Measurements from ENCODE around the gene GSX2. TPM values are rescaled to one million over a fixed set of nuclear protein-coding genes. Genes with fewer than 3 reads are reported as not detected.

GSX2 gene
- total and polyA plus RNA-seq, 2 of the 8 experiments (the other 6 are each of a cell fraction or from before 2014, with no cell fraction given): not detected

GRCh38 chr4:54127660-54128059 is 27.7 kb downstream of the GSX2 start:
- Histone ChIP-seq H3K79me2 (ENCODE audit: control insufficient read depth in 1 of 2, insufficient read depth in 2 of 2, low read length in 2 of 2) (no peaks in the 10 kb centered on the region), H3K36me3 (ENCODE audit: control insufficient read depth in 2 of 4, insufficient read depth in 4 of 4, low read length in 3 of 4) (no peaks in the 10 kb centered on the region), H3K27ac (ENCODE audit: low read depth, low read length) (no peak overlapping the region), H2AK5ac (ENCODE audit: low read depth, low read length) (no peak overlapping the region), H2BK15ac (ENCODE audit: low read length) (no peak overlapping the region), H2BK5ac (ENCODE audit: low read depth, low read length) (no peak overlapping the region), H4K91ac (replicated peaks; ENCODE audit: insufficient read length, low read length) (no peak overlapping the region), H3K27me3 (replicated peaks in 1 of 4; ENCODE audit: control insufficient read depth in 3 of 4, extremely low read depth in 1 of 4, insufficient read depth in 3 of 4, low read length in 3 of 4) (no peaks in the 10 kb centered on the region), H2AFZ (ENCODE audit: low read length) (no peak overlapping the region), H3K14ac (ENCODE audit: insufficient read length) (no peak overlapping the region), H3K56ac (replicated peaks; ENCODE audit: insufficient read length, low read depth, low read length) (no peak overlapping the region), H2BK120ac (replicated peaks; ENCODE audit: low read depth, low read length) (no peak overlapping the region), H3K4me2 (ENCODE audit: insufficient read depth in 1 of 2, low read depth in 2 of 2, low read length in 2 of 2) (no peak overlapping the region), H3K4me3 (ENCODE audit: extremely low read depth in 1 of 4, insufficient read depth in 2 of 4, low read depth in 3 of 4, low read length in 4 of 4) (no peak overlapping the region), H2BK20ac (ENCODE audit: low read length) (no peak overlapping the region), H4K8ac (ENCODE audit: extremely low read depth, insufficient read depth, low read length) (no peak overlapping the region), H3K79me1 (ENCODE audit: low read depth, low read length) (no peaks in the 10 kb centered on the region), H3K9me3 (ENCODE audit: insufficient read depth in 2 of 2, low read depth in 1 of 2, low read length in 1 of 2) (no peaks in the 10 kb centered on the region; a peak in 2 of 4 replicates), H4K20me1 (replicated peaks in 1 of 2; ENCODE audit: control insufficient read depth in 1 of 2, insufficient read depth in 2 of 2, low read length in 2 of 2) (no peaks in the 10 kb centered on the region), H3K18ac (ENCODE audit: extremely low read depth, low read length) (no peak overlapping the region), H3K9ac (replicated peaks in 1 of 4; ENCODE audit: extremely low read depth in 1 of 4, low read depth in 3 of 4, low read length in 3 of 4) (no peak overlapping the region), H3K23ac (ENCODE audit: insufficient read length) (no peak overlapping the region), H2BK12ac (ENCODE audit: low read depth, low read length) (no peak overlapping the region), H3K4me1 (replicated peaks in 1 of 4; ENCODE audit: control insufficient read depth in 3 of 4, insufficient read depth in 4 of 4, low read length in 3 of 4) (no peaks in the 10 kb centered on the region), H3K23me2 (ENCODE audit: low read depth, low read length) (no peaks in the 10 kb centered on the region), H3K4ac (replicated peaks; ENCODE audit: insufficient read length, low read depth, low read length) (no peak overlapping the region), H4K5ac (ENCODE audit: insufficient read length, low read depth, low read length) (no peak overlapping the region)
- DNase-seq (ENCODE audit: low read depth in 1 of 2, low spot score in 2 of 2) (no peak), FAIRE-seq (no peak)
- 89% methylated on average over 1 of the region's 1 CpG; no CpG with 5 or more reads in 1 of the 2 experiments for WGBS, 2 experiments (ENCODE audit: extremely low coverage in 1 of 2, insufficient coverage in 1 of 2, insufficient read length in 1 of 2, insufficient replicate concordance in 2 of 2, low coverage in 1 of 2, low lambda C conversion rate in 2 of 2, missing lambda C conversion rate in 1 of 2)
- ChIA-PET POLR2A (ENCODE audit: partially characterized antibody) (no interaction called here), CTCF (ENCODE audit: partially characterized antibody) (interaction anchor here (0.7 to 1.2 kb wide), 2 partner anchors 91 to 219 kb away, joined by 3 to 4 read pairs; no protein-coding TSS in a partner anchor)
- TF ChIP-seq TAF7 (optimal IDR thresholded peaks at IDR 0.05; ENCODE audit: borderline replicate concordance, low read depth, low read length): no peak
- no peak for TF ChIP-seq BRCA1 (IDR thresholded peaks at IDR 0.05; ENCODE audit: low read depth, low read length)
- TF ChIP-seq CHD1 (IDR thresholded peaks at IDR 0.05; ENCODE audit: low read depth, low read length): no peak
- no peak for TF ChIP-seq TCF12 (IDR thresholded peaks at IDR 0.05; ENCODE audit: low read depth, low read length)
- no peak for TF ChIP-seq SP4 (IDR thresholded peaks at IDR 0.05; ENCODE audit: low read length)
- no peak for TF ChIP-seq RBBP5 (IDR thresholded peaks at IDR 0.05; ENCODE audit: borderline replicate concordance, low read depth, low read length)
- no peak for TF ChIP-seq ATF2 (IDR thresholded peaks at IDR 0.05; ENCODE audit: low read length)
- TF ChIP-seq TAF1 (IDR thresholded peaks at IDR 0.05; ENCODE audit: low read depth, low read length): no peak
- TF ChIP-seq CTCF (IDR thresholded peaks at IDR 0.05; ENCODE audit: control extremely low read depth in 1 of 3, insufficient read depth in 1 of 3, low read depth in 1 of 3, low read length in 3 of 3): no peak
- no peak for TF ChIP-seq CEBPB (IDR thresholded peaks at IDR 0.05; ENCODE audit: low read depth, low read length)
- no peak for TF ChIP-seq GTF2F1 (IDR thresholded peaks at IDR 0.05; ENCODE audit: borderline replicate concordance, low read depth, low read length)

All from H1 (cell line).